Endodermal cell (in vitro differentiated cells): Measurements from ENCODE around the gene EPHB1. TPM values are rescaled to one million over a fixed set of nuclear protein-coding genes. Genes with fewer than 3 reads are reported as not detected.

Experiments used
- DNase-seq: peaks from one replicate; pipeline ENCODE4 v3.0.0-alpha.2; 2017
- H3K27ac ChIP-seq: 2 replicates; pipeline ENCODE4 v1.5.1; 2013; ENCODE audit warnings: mild to moderate bottlenecking, low read depth, low read length, moderate library complexity
- H3K27me3 ChIP-seq: 2 replicates; pipeline ENCODE4 v1.6.1; 2013; ENCODE audit warnings: mild to moderate bottlenecking, low read length, moderate library complexity; ENCODE audit not compliant: insufficient read depth, control insufficient read depth, poor library complexity, severe bottlenecking
- H3K36me3 ChIP-seq: 2 replicates; pipeline ENCODE4 v1.7.0; 2013; ENCODE audit warnings: mild to moderate bottlenecking, low read length, moderate library complexity; ENCODE audit not compliant: control insufficient read depth, insufficient read depth
- H3K4me1 ChIP-seq: one replicate; pipeline ENCODE4 v1.7.0; 2013; ENCODE audit warnings: low read length; ENCODE audit not compliant: control insufficient read depth, insufficient read depth
- H3K4me3 ChIP-seq: 2 replicates; pipeline ENCODE4 v1.5.1; 2013; ENCODE audit warnings: mild to moderate bottlenecking, low read length, moderate library complexity
- H3K9ac ChIP-seq: 2 replicates; pipeline ENCODE4 v1.6.1; 2013; ENCODE audit warnings: mild to moderate bottlenecking, low read length, moderate library complexity; ENCODE audit not compliant: poor library complexity, severe bottlenecking; ENCODE audit errors: extremely low read depth
- H3K9me3 ChIP-seq: 2 replicates; pipeline ENCODE4 v1.6.1; 2013; ENCODE audit warnings: mild to moderate bottlenecking, low read length, moderate library complexity; ENCODE audit not compliant: control insufficient read depth
- H3K27ac Mint-ChIP-seq: 2 replicates; pipeline ENCODE4 v1.8.0; 2020; ENCODE audit warnings: mixed read lengths
- H3K27me3 Mint-ChIP-seq: 2 replicates; pipeline ENCODE4 v1.8.0; 2021; ENCODE audit warnings: mild to moderate bottlenecking, mixed read lengths; ENCODE audit not compliant: insufficient read depth
- H3K36me3 Mint-ChIP-seq: 2 replicates; pipeline ENCODE4 v1.8.0; 2020; ENCODE audit warnings: low read depth, mixed read lengths
- H3K4me1 Mint-ChIP-seq: 2 replicates; pipeline ENCODE4 v1.8.0; 2020; ENCODE audit warnings: mixed read lengths
- H3K4me3 Mint-ChIP-seq: 2 replicates; pipeline ENCODE4 v1.8.0; 2020; ENCODE audit warnings: mild to moderate bottlenecking, moderate library complexity, mixed read lengths
- H3K9me3 Mint-ChIP-seq: 2 replicates; pipeline ENCODE4 v1.8.0; 2020; ENCODE audit warnings: mild to moderate bottlenecking, mixed read lengths
- WGBS, 2 experiments: methylation state at CpG; one replicate each; pipeline versions ENCODE4 v1.1.5 to v1.1.7; 2013; ENCODE audit warnings: missing lambda C conversion rate in 2 of 2, mixed read lengths in 1 of 2; ENCODE audit not compliant: insufficient coverage in 1 of 2, insufficient read length in 1 of 2; 5-methylcytosine and 5-hydroxymethylcytosine counted together
- total RNA-seq, 2 donors: library from RNA; stranded (reverse); fragmentation: NEBNext Ultra II Directional in 1 of 2; extraction: Animal tissue kit (Norgen Biotek cat#: 25700) in 1 of 2; gene quantifications; 2 replicates in 1 of 2; 3 replicates in 1 of 2; pipeline ENCODE4 v1.2.1, GENCODE V29; 2021
- TF ChIP-seq, protein P1 (sequence below): fragments of 200-600 bp; sonication (generic); conservative IDR thresholded peaks from 2 replicates; pipeline ENCODE4 v1.5.0; 2021; ENCODE audit warnings: antibody characterized with exemption, mild to moderate bottlenecking

The EPHB1 gene
- total RNA-seq, 2 donors from 2014 or later, result 2.9 to 3.6 TPM

DNA sequence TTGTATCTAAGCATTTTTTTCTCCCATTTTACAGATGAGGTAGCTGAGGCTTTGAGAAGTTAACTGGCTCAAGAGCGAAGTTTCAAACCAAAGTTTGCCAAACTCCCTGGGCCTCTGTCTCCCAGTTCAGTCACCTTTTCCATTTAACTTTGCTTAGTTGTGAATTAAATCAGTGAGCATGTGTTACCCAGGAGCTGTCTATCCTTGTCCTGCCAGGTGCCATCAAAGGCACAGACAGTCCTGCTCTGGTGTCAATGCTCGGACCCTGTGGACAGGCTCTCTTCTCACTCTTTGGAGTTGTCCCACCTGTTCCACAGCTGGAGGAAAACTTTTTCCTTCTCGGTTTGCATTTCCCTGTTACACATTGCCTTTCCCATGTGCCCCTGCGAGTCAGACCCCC lies 8.6 kb downstream of the EPHB1 start:
- Histone ChIP-seq H3K36me3 (no peaks in the 10 kb centered on the region), H3K4me3 (no peak overlapping the region), H3K9ac (no peak overlapping the region), H3K4me1 (no peaks in the 10 kb centered on the region), H3K9me3 (no peaks in the 10 kb centered on the region), H3K27me3 (peaks cover 76% of the 10 kb centered on the region), H3K27ac (no peak overlapping the region)
- DNase-seq, result no peak
- no peaks in the 10 kb centered on the region for H3K9me3 Mint-ChIP-seq
- H3K27me3 Mint-ChIP-seq, result peaks cover 64% of the 10 kb centered on the region
- 88 to 96% methylated on average over 2 to 4 of the region's 4 CpGs for WGBS, 2 experiments
- H3K27ac Mint-ChIP-seq, result no peak overlapping the region
- H3K4me3 Mint-ChIP-seq, result no peak overlapping the region
- peaks cover 22% of the 10 kb centered on the region for H3K4me1 Mint-ChIP-seq
- H3K36me3 Mint-ChIP-seq, result no peaks in the 10 kb centered on the region
- TF ChIP-seq, protein P1, sequence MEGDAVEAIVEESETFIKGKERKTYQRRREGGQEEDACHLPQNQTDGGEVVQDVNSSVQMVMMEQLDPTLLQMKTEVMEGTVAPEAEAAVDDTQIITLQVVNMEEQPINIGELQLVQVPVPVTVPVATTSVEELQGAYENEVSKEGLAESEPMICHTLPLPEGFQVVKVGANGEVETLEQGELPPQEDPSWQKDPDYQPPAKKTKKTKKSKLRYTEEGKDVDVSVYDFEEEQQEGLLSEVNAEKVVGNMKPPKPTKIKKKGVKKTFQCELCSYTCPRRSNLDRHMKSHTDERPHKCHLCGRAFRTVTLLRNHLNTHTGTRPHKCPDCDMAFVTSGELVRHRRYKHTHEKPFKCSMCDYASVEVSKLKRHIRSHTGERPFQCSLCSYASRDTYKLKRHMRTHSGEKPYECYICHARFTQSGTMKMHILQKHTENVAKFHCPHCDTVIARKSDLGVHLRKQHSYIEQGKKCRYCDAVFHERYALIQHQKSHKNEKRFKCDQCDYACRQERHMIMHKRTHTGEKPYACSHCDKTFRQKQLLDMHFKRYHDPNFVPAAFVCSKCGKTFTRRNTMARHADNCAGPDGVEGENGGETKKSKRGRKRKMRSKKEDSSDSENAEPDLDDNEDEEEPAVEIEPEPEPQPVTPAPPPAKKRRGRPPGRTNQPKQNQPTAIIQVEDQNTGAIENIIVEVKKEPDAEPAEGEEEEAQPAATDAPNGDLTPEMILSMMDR, result no peak

DNA sequence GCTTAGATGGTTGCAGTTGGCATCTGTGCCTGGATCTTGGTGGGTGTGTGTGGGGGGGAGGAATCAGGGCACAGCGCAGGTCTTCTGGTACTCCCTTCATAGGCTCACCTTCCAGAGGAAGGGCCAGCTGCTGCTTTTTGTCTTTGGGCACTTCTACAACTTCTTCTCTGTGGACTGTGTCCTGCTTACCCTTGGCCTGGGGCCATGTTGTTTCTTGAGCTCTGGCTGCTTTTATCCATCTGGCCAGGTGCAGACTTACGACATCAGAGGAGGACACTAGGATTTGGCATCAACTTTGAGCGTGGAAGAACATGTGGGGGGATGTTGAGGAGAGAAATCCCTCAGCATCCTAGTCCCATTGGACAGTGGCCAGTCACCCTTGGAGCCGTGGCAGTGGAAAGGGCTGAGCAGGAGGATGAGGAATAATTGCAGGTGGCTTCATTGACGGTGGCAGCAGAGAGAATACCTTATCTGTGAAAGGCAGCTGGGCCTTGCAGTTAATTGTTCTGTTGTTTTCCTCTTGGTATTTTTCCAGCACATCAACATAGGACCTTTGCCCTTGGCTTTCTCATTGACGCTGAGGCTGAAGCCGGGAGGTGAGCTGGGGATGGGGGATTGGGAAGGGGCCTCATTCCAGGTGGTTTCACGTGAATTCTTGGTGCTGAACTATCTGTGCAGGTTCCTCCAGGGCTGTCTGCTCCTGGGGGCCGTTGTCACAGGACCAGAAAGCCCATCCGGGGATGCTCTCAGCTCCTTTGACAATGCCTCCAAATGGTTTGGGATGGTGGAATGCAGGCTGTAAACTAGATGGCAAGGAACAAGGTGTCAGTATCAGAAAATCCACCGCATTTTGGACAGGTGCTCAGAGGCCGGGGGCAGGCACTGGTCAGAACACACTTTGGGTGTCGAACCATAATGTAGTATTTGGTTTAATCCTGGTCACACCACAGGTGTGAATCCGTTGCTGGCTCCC lies 9.7 kb downstream of the EPHB1 start:
- Histone ChIP-seq H3K4me1 (no peaks in the 10 kb centered on the region), H3K27ac (no peak overlapping the region), H3K9ac (no peak overlapping the region), H3K9me3 (no peaks in the 10 kb centered on the region), H3K36me3 (no peaks in the 10 kb centered on the region), H3K4me3 (no peak overlapping the region), H3K27me3 (peaks cover 72% of the 10 kb centered on the region)
- no peaks in the 10 kb centered on the region for H3K36me3 Mint-ChIP-seq
- WGBS, 2 experiments, result 90 to 93% methylated on average over 9 to 14 of the region's 14 CpGs
- peaks cover 62% of the 10 kb centered on the region for H3K27me3 Mint-ChIP-seq
- H3K4me1 Mint-ChIP-seq, result peaks cover 32% of the 10 kb centered on the region
- DNase-seq, result peak; percentile 44
- H3K9me3 Mint-ChIP-seq, result no peaks in the 10 kb centered on the region
- H3K27ac Mint-ChIP-seq, result no peak overlapping the region
- no peak overlapping the region for H3K4me3 Mint-ChIP-seq
- TF ChIP-seq, protein P1, result no peak

DNA sequence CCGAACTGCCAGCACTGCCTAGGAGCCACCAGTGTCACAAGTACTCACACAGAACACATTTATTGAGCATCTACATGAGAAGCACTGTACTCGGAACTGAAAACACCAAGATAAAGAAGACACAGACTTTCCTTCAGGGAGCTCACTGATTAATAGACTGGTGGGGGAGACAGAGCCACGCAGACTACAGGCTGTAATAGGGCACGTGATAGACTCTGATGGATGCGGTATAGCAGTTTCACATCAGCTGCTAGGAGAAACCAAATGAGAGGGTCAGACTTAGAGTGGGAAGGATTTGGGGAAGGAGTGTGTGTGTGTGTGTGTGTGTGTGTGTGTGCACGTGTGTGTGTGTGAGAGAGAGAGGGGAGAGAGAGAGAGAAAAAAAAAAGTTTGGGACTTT lies 12.1 kb downstream of the EPHB1 start:
- Mint-ChIP-seq H3K36me3 (no peaks in the 10 kb centered on the region), H3K27me3 (peaks cover 58% of the 10 kb centered on the region), H3K27ac (no peak overlapping the region), H3K4me3 (no peak overlapping the region), H3K4me1 (peaks cover 44% of the 10 kb centered on the region), H3K9me3 (no peaks in the 10 kb centered on the region)
- 89 to 91% methylated on average over 2 to 6 of the region's 6 CpGs for WGBS, 2 experiments
- TF ChIP-seq, protein P1, result no peak
- H3K9me3 ChIP-seq, result no peaks in the 10 kb centered on the region
- H3K27ac ChIP-seq, result no peak overlapping the region
- no peak overlapping the region for H3K9ac ChIP-seq
- DNase-seq, result peak; percentile 37
- H3K4me3 ChIP-seq, result no peak overlapping the region
- H3K27me3 ChIP-seq, result peaks cover 67% of the 10 kb centered on the region
- no peaks in the 10 kb centered on the region for H3K4me1 ChIP-seq
- no peaks in the 10 kb centered on the region for H3K36me3 ChIP-seq
